HG03469 (cell line): ENCODE data around the gene SREBF1.

Source experiments
- ATAC-seq: cut with Tn5 transposase; IDR thresholded peaks from one replicate; pipeline ENCODE4 v1.9.1; 2021; ENCODE audit warnings: mild to moderate bottlenecking, moderate library complexity, moderate number of reproducible peaks; ENCODE audit not compliant: unreplicated experiment

The SREBF1 gene

GRCh38 chr17:17859909-17860765 is 23.4 kb upstream of the SREBF1 start:
- ATAC-seq = no peak

- no peak for ATAC-seq
These were observed 20.7 kb upstream of the SREBF1 start for GRCh38 chr17:17857496-17857895.

GRCh38 chr17:17856386-17856785 is 19.6 kb upstream of the SREBF1 start:
- no peak for ATAC-seq

GRCh38 chr17:17855976-17856375 is 19.2 kb upstream of the SREBF1 start:
- no peak for ATAC-seq

- no peak for ATAC-seq
These were observed 17.1 kb upstream of the SREBF1 start for GRCh38 chr17:17853811-17854447.

GRCh38 chr17:17852930-17853329 is 16.1 kb upstream of the SREBF1 start:
- no peak for ATAC-seq

GRCh38 chr17:17851103-17852002 is 14.6 kb upstream of the SREBF1 start:
- no peak for ATAC-seq

- no peak for ATAC-seq
These were observed 13.1 kb upstream of the SREBF1 start for GRCh38 chr17:17849845-17850373.

- ATAC-seq = peak; percentile 70
These were observed 12.5 kb upstream of the SREBF1 start for GRCh38 chr17:17849147-17849820.

- no peak for ATAC-seq
These were observed 11.7 kb upstream of the SREBF1 start for GRCh38 chr17:17848311-17849082.

GRCh38 chr17:17847726-17848125 is 10.9 kb upstream of the SREBF1 start:
- ATAC-seq = no peak

- ATAC-seq = no peak
These were observed 10.4 kb upstream of the SREBF1 start for GRCh38 chr17:17847118-17847689.

- no peak for ATAC-seq
These were observed 9.9 kb upstream of the SREBF1 start for GRCh38 chr17:17846645-17847044.

GRCh38 chr17:17846003-17846402 is 9.2 kb upstream of the SREBF1 start:
- ATAC-seq = no peak

GRCh38 chr17:17845046-17845775 is 8.4 kb upstream of the SREBF1 start:
- no peak for ATAC-seq

GRCh38 chr17:17844500-17844899 is 7.7 kb upstream of the SREBF1 start:
- no peak for ATAC-seq

GRCh38 chr17:17844079-17844478 is 7.3 kb upstream of the SREBF1 start:
- ATAC-seq = no peak

- ATAC-seq = no peak
These were observed 6.3 kb upstream of the SREBF1 start for GRCh38 chr17:17843096-17843495.
